Activated CD4-positive, alpha-beta T cell treated with anti-CD3 and anti-CD28 coated beads for 1 hour (primary cell): ENCODE data around the gene DAND5.

Experiments used
- DNase-seq: peaks from one replicate; pipeline ENCODE4 v3.0.0-alpha.2; 2020

The DAND5 gene

DNA sequence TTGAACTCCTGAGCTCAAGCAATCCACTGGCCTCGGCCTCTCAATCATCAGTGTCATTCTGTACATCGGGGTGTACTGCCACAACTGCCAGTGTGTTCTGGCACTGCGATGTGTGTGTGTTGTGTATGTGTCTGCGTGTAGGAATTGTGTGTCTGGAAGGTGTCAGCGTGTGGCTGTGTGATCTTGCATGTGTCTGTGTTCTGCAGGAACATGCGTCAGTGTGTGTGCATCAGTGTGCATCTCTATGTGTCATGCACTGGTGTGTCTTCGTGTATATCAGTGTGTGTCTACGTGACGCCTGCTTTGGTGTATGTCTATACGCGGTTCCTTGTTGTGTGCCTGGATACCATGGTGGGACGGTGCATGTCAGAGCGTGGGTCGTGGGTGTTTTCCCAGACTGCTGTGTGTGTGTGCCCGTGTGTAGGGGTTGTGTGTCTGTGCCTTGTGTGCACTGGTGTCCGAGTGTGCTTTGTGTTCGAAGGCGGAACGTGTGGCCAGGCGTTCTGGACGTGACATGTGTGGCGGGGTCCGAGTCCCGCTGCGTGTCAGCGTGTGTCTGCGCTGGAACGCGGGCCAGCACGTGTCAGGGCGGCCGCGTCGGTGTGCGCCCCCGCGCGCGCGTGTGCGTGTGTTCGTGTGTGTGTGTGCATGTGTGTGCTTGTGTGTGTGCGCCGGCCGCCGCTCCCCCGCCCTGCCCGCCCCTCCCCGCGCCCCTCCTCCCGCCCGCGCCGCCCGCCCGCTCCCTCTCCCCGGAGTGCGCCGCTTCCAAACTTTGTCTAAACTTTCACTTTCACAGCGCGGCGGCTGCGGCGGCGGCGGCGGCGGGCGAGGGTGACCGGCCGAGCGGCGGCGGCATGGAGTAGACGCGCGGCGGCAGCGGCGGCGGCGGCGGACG is 25.6 kb downstream of the DAND5 start, which contains the start of gene NFIX:
TSS of gene NFIX (plus strand) at position 775 of the 895 bp plus-strand sequence. CDS start 363 bp downstream, outside the sequence.
- peak; percentile 46 for DNase-seq

- no peak for DNase-seq
Measured at GRCh38 chr19:12995596-12996405, 26.4 kb downstream of the DAND5 start.

DNA sequence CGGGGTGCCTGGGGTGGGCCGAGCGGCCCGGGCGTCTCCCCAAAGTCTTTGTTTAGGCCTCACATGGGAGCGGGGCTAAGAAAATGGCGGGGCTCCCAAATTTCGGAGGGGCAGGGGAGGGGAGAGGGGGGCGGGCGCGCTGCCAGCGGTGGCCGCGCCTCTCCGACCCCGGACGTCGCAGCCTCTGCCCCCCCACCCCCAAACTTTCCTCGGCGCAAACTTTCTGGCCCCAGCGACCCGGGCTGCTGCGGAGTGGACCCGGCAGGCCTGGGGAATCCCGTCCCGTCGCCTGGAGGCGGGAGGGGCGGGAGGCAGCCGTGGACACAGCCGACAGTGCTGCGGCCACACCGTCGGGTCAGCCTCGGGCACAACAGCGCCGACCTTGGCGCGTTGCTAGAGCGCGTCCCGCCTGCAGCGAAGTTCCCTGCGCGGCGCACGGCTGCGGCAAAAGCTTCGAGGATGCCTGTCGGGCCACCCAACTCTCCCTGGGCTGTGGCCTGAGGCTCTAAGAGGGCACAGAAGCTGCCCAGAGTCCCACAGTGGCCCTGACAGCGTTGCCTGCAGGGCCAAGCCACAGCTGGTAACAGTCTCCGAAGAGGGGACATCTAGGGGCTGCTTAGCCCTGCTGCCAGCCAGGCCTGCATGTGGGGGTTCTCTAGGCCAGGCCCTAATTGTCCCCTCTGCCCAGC is 27.2 kb downstream of the DAND5 start:
- DNase-seq, result no peak

DNA sequence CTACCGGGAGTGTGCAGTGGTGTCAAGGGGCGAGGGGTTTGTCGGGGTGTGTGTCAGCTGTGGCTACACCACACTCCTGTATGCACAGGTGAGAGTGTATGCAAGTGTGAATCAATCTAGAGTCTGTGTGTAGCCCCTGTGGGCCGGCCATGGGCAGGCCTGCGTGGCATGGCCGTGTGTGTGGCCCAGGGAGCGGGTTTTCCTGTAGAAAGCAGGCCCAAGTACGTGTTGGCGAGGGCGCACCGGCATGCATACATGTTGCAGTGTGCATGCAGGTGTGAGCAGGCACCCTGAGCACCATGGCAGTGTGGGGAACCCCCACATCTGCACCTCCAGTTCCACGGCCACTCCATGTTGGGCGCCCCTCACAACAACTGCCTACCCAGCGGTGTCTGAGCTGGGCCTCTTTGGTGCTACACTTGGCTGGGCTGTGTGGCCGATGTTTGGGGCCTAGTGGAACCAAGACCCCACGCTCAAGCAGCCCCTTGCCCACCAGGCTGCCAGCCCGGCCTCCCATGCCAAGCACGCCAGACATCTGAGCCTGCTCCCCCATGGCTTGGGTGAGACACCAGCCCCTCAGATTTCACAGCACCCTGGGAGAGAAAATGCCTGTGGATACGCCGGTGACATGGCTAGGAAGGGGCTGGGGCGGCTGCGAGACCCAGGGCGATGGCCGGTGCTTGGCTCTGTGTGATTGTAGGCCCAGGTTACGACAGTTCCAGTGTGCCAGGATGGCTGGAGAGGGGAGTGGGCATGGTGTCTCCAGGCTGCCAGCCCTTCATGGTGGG is 28.0 kb downstream of the DAND5 start:
- no peak for DNase-seq

DNA sequence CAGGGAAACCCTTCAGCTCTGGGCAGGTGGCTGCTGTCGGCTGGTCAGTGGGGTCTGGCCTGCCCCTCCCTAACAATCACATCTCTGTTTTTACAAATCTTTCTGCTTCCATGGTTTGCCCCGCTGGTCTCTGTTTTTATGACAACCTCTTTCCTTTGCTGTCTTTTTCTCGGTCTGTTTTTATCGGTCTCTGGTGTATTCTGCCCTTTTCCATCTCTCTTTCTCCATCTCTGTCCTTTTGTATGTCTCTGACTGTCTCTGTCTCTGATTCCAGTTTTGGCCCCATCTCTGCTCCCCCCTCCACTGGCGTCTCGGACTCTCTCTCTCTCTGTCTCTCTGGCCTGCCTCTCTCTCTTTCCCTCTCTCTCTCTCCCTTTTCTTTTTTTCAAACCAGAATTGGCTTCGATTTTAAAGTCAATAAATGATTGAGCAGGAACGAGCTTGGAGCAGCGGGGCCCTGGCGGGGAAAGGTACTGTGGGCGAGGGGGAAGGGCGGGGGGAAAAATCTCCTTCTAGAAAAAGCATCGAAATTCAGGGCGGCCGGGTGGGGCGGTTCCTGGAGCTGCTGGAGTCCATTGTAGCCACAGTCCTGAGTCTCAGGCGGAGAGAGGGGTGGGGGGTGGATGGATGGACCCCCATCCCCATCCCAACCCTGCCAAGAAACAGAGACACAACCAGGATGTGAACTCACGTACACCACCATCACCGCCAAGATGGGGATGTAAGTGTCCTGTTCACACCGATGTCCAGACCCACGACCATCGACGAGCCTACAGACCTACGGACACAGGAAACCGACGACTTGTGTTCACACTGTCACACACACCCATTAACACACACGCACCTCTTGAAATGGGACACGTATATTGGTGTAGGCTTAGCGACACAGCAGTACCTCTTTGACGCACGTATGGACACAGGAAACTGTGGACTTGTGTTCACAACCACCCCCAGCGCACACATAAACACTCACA is 28.9 kb downstream of the DAND5 start:
- DNase-seq, result no peak

DNA sequence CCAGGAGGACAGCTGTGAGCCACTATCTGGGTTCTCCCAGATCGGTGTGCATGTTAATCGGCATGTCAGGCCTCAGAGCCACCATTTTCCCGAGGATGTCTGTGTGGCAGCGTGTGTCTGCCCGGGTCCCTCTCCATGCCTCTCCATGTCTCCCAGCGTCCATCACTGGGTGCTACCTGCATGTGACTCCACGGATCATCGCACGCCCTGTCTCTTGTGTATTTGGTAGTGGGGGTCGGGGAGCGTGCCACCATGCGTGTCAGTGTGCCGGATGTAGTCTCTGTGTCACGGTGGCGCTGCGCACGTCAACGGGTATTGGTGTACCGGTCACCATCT is 31.8 kb downstream of the DAND5 start:
- DNase-seq, result no peak

GRCh38 chr19:13001502-13002165 is 32.3 kb downstream of the DAND5 start:
- no peak for DNase-seq

- no peak for DNase-seq
Measured at GRCh38 chr19:13002166-13002898, 33.0 kb downstream of the DAND5 start.

GRCh38 chr19:13003081-13003480 is 33.7 kb downstream of the DAND5 start:
- no peak for DNase-seq

GRCh38 chr19:13004273-13004672 is 34.9 kb downstream of the DAND5 start:
- DNase-seq, result no peak

DNA sequence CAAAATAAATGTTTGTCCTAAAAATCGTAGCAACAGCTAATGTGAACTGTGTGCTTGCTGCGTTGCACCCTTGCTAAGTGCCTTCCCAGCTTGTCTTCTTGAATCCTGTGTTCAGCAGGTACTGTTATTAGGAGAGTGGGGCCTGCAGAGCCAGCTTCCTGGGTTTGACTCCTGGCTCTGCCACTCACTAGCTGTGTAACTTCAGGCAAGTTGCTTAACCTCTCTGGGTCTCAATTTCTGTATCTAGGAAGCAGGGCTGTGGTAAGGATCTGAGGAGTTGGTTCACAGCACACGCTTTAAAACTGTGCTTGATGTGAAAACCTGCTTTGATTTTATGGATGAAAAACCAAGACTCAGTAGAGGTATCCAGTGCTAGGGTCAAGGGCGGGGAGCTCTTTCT is 35.9 kb downstream of the DAND5 start:
- DNase-seq, result no peak

GRCh38 chr19:13005861-13006370 is 36.5 kb downstream of the DAND5 start:
- no peak for DNase-seq

- DNase-seq, result no peak
Measured at GRCh38 chr19:13006431-13007281, 37.3 kb downstream of the DAND5 start.

GRCh38 chr19:13007292-13008045 is 38.1 kb downstream of the DAND5 start:
- DNase-seq, result no peak

DNA sequence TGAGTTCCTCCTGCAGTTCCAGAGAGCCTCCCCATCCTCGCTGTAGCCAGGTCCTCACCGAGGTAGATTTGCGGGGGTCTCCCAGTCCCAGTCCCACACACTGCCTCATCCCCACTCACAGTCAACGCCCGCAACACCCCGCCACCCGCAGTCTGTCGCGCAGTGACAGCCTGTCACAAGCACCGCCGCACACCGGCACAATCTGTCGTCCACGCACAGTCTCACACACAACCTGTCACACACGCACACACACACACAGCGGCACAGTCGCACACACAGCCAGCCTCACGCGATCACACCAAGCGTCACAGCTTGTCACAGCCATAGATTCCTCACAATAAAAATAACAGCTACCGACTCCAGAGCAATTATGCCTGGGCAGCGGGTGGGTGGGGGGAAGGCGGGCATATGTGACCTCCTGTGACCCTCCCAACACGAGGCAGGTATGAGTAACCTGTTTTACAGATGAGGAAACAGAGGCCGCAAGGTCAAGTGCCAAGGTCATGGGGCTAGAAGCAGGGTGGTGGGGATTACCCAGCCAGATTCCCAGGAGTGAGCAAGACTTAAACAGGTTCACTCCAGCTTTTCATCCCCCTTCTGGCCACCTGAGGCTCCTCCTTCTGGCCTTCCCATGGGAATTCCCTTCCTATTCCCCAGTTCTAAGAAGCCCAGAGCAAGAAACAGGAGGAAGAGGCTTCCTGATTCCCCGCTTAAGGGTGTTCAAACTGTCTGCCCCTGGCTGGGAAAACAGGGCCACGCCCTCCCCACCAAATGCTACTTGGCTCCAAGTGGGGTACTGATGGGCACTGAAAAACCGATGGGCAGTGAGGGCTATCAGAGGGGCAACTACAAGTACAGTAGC is 39.8 kb downstream of the DAND5 start:
- DNase-seq, result no peak

DNA sequence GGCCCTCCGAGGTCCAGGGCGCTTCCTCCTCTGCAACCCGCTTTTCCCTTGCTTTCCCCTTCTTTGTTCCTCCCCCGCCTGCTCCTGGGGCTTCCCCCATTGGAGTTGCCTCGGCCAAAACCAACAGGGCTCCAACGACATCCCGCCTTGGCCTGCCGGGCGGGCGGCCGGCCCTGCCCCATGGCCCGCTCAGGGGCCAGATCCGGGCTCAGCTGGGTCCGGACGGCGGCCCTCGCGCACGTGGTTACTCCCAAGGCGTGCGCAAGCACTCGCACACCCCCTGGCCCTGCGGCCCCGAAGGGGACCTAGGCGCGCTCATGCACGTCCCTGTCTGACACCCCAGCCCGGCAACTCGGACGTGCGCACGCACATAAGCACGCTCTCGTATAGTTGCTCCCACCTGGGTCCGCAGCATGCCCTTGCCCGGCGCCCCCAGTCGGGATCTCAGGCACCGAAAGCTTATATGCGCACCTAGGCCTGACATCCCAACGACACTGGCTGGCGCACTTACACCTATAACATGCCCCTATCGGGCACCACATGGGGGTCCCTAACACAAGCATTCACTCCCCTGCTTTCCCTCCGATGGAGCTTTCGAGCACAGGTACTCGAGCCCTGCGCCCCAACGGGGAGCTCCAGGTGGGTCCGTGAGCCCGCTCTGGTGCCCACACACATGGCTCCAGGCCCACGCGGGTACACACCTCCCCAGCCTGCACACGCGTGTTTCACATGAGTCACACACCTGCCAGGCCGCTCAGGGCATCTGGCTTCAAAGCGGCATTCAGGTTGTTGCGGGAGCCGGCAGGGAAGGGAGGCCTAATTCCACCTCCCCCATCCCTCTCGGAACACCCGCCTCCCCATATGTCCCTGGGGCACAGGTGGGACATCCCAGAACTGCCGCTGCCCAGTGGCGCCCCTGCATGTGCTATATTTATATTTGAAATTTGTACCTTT is 40.9 kb downstream of the DAND5 start:
- no peak for DNase-seq
